Lower leg skin (tissue), 3 donors: ENCODE results near the gene FAM114A1.

Experiments used
- CTCF ChIP-seq, 3 donors: fragments of 450-650 bp; IDR thresholded peaks; one replicate each; pipeline ENCODE4 v1.5.1; 2016; ENCODE audit warnings: antibody characterized with exemption in 3 of 3, mild to moderate bottlenecking in 3 of 3, moderate library complexity in 2 of 3
- POLR2A ChIP-seq, 2 donors: fragments of 450-650 bp; IDR thresholded peaks; one replicate each; pipeline ENCODE4 v1.6.1; 2016 to 2017; ENCODE audit warnings: antibody characterized with exemption in 2 of 2, mild to moderate bottlenecking in 1 of 2, moderate library complexity in 1 of 2

- TF ChIP-seq CTCF (IDR thresholded peaks at IDR 0.05) (no peak), POLR2A (IDR thresholded peaks at IDR 0.05) (no peak)
Observed at GRCh38 chr4:38860788-38861424, 6.7 kb upstream of the FAM114A1 start.
